HepG2 (cell line): ENCODE measurements around the gene PEX3. TPM values are rescaled to one million over a fixed set of nuclear protein-coding genes. Genes with fewer than 3 reads are reported as not detected.

Source experiments
- ATAC-seq: fragments of 200-7000 bp; cut with Tn5 transposase; 3 replicates; pipeline ENCODE4 v1.9.1; 2020; ENCODE audit warnings: mild to moderate bottlenecking, moderate library complexity
- BruUV-seq: library from RNA; stranded (reverse); fragments of 400-500 nt; replicated peaks from 2 replicates; lab custom pipeline; 2021; lab: Mats Ljungman, UMichigan
- CTCF ChIA-PET: fragments of 300-600 bp; formaldehyde crosslinking; extraction: SDS; loops from one replicate; lab custom pipeline; 2021; ENCODE audit warnings: low total read pairs, inconsistent platforms, low intra/inter-chr PET ratio; lab: Yijun Ruan, JAX
- POLR2A ChIA-PET: fragments of 350-600 bp; sonication (Branson Sonifier 250); formaldehyde crosslinking; loops from one replicate; lab custom pipeline; 2020; ENCODE audit warnings: antibody characterized with exemption, inconsistent platforms; lab: Yijun Ruan, JAX
- DNase-seq: peaks from one replicate; pipeline ENCODE4 v3.0.0-alpha.2; 2015; ENCODE audit warnings: low spot score
- FAIRE-seq: peaks from 3 replicates; lab custom pipeline; 2011; peaks lifted over from hg19 to GRCh38; lab: Jason Lieb, UNC
- H2AFZ ChIP-seq: one replicate; pipeline ENCODE4 v1.6.1; 2011; ENCODE audit warnings: low read length, inconsistent platforms
- H3K27ac ChIP-seq: fragments of 300-600 bp; 3 replicates; pipeline ENCODE4 v1.8.0; 2011; ENCODE audit warnings: mixed run types, mild to moderate bottlenecking, mixed read lengths, low read length, inconsistent platforms; ENCODE audit not compliant: insufficient read depth; ENCODE audit errors: extremely low read length
- H3K27me3 ChIP-seq, 2 experiments: fragments of 200-600 bp in 1 of 2; 2 replicates in 1 of 2; 3 replicates in 1 of 2; pipeline versions ENCODE4 v1.6.0 to v1.8.0; 2011; ENCODE audit warnings: low read length in 2 of 2, mild to moderate bottlenecking in 2 of 2, moderate library complexity in 2 of 2, inconsistent platforms in 1 of 2; ENCODE audit not compliant: insufficient read depth in 2 of 2, control insufficient read depth in 1 of 2
- H3K36me3 ChIP-seq, 2 experiments: fragments of 200-600 bp in 1 of 2; replicated peaks in 1 of 2; 2 replicates in 1 of 2; 3 replicates in 1 of 2; pipeline versions ENCODE4 v1.5.1 to v1.8.0; 2011; ENCODE audit warnings: low read length in 2 of 2, inconsistent platforms in 1 of 2; ENCODE audit not compliant: insufficient read depth in 2 of 2, control insufficient read depth in 1 of 2
- H3K4me1 ChIP-seq: 2 replicates; pipeline ENCODE4 v1.5.1; 2012; ENCODE audit warnings: low read length, inconsistent platforms; ENCODE audit not compliant: insufficient read depth
- H3K4me2 ChIP-seq: 2 replicates; pipeline ENCODE4 v1.6.0; 2011; ENCODE audit warnings: low read depth, low read length, inconsistent platforms
- H3K4me3 ChIP-seq, 3 experiments: fragments of 200-600 bp in 1 of 3; sonication (generic), shearing (Covaris generic) in 1 of 3; replicated peaks in 1 of 3; 2 replicates each; pipeline ENCODE4 v1.5.1; 2011 to 2016; ENCODE audit warnings: low read length in 3 of 3, inconsistent platforms in 2 of 3, low read depth in 2 of 3, mild to moderate bottlenecking in 2 of 3, control low read depth in 1 of 3, mixed read lengths in 1 of 3; ENCODE audit not compliant: insufficient read depth in 1 of 3
- H3K79me2 ChIP-seq: one replicate; pipeline ENCODE4 v1.6.1; 2011; ENCODE audit warnings: low read length, inconsistent platforms; ENCODE audit not compliant: insufficient read depth
- H3K9ac ChIP-seq: 2 replicates; pipeline ENCODE4 v1.6.0; 2011; ENCODE audit warnings: mild to moderate bottlenecking, low read depth, low read length, inconsistent platforms; ENCODE audit not compliant: insufficient read depth
- H3K9me3 ChIP-seq: 2 replicates; pipeline ENCODE4 v1.5.1; 2012; ENCODE audit warnings: mild to moderate bottlenecking, low read length
- H4K20me1 ChIP-seq: 2 replicates; pipeline ENCODE4 v1.6.0; 2011; ENCODE audit warnings: inconsistent platforms, mild to moderate bottlenecking, low read length, moderate library complexity; ENCODE audit not compliant: insufficient read depth
- KMT2B ChIP-seq: IDR thresholded peaks from 2 replicates; pipeline ENCODE4 v1.6.1; 2016; ENCODE audit warnings: missing genetic modification reagents, missing compliant biosample characterization
- STAT6 ChIP-seq: sonication (generic); formaldehyde crosslinking; IDR thresholded peaks from 2 replicates; pipeline ENCODE4 v1.4.0; 2020; ENCODE audit warnings: missing genetic modification reagents, mild to moderate bottlenecking, borderline replicate concordance
- XBP1 ChIP-seq: sonication (generic); formaldehyde crosslinking; IDR thresholded peaks from 2 replicates; pipeline ENCODE4 v1.5.0; 2020; ENCODE audit warnings: missing genetic modification reagents
- ZFY ChIP-seq: sonication (generic); formaldehyde crosslinking; IDR thresholded peaks from 2 replicates; pipeline ENCODE4 v1.4.0; 2020; ENCODE audit warnings: missing genetic modification reagents
- ZKSCAN5 ChIP-seq: sonication (generic); formaldehyde crosslinking; IDR thresholded peaks from 2 replicates; pipeline ENCODE4 v1.5.1; 2020; ENCODE audit warnings: mild to moderate bottlenecking, missing genetic modification reagents
- WGBS: methylation state at CpG from one replicate; pipeline ENCODE4 v1.1.6; 2017; ENCODE audit warnings: low lambda C conversion rate; 5-methylcytosine and 5-hydroxymethylcytosine counted together
- in situ Hi-C: cut with HindIII; loops from 2 replicates; pipeline ENCODE4 v1.10.0; 2017; ENCODE audit warnings: low pct_unique_long_range_greater_than_20kb; ENCODE audit not compliant: extremely low pct_ligation_motif_present
- intact Hi-C: fragments of 100-400 bp; cut with micrococcal nuclease; formaldehyde crosslinking; loops from one replicate; pipeline ENCODE4 v1.10.0; 2022; ENCODE audit not compliant: unreplicated experiment
- polyA plus RNA-seq, 8 experiments: library from polyadenylated mRNA; depleted of rRNA in 3 of 8; stranded (reverse) in 7 of 8; unstranded in 1 of 8; fragments of >200 nt; fragmentation: Illumina TruSeq in 4 of 8; extraction: Trizol in 4 of 8; gene quantifications; 2 replicates each; pipeline versions ENCODE4 v1.2.1 to v1.2.3, GENCODE V29; 2011 to 2016; ENCODE audit warnings: low read depth in 4 of 8, missing spikeins in 1 of 8, mixed read lengths in 1 of 8; ENCODE audit not compliant: insufficient read depth in 1 of 8
- total RNA-seq, 5 experiments: library from RNA; depleted of rRNA; stranded (reverse); fragments of >200 nt; fragmentation: Illumina TruSeq; extraction: Trizol; gene quantifications; 2 replicates each; pipeline ENCODE4 v1.2.3, GENCODE V29; 2016; ENCODE audit warnings: low read depth in 1 of 5
- TF ChIP-seq, protein P1 (sequence below): sonication (generic); formaldehyde crosslinking; IDR thresholded peaks from 2 replicates; pipeline ENCODE4 v1.5.0; 2020; ENCODE audit warnings: mild to moderate bottlenecking, missing genetic modification reagents, borderline replicate concordance

The PEX3 gene
- total and polyA plus RNA-seq, 2 of the 13 experiments (the other 11 are each of a cell fraction or from before 2014, with no cell fraction given) = 30.9 to 40.8 TPM

- Histone ChIP-seq H2AFZ (no peak overlapping the region), H3K9me3 (no peaks in the 10 kb centered on the region), H3K4me2 (no peak overlapping the region), H4K20me1 (no peaks in the 10 kb centered on the region; the same call in 1 of the 2 replicates), H3K79me2 (peaks cover 34% of the 10 kb centered on the region), H3K27me3 (no peaks in the 10 kb centered on the region), H3K4me1 (peaks cover 47% of the 10 kb centered on the region), H3K4me3 (no peak overlapping the region), H3K9ac (no peak overlapping the region), H3K27ac (no peak overlapping the region), H3K36me3 (peaks cover 21 to 48% of the 10 kb centered on the region in 2 experiments)
- no peak for ATAC-seq
- no peak for FAIRE-seq
- DNase-seq = no peak
- in situ Hi-C loops = no loop called here
- 94% methylated on average over 6 of the region's 6 CpGs for WGBS
- BruUV-seq = no TSS peak
- ChIA-PET POLR2A (no interaction called here), CTCF (no interaction called here)
- TF ChIP-seq, protein P1, sequence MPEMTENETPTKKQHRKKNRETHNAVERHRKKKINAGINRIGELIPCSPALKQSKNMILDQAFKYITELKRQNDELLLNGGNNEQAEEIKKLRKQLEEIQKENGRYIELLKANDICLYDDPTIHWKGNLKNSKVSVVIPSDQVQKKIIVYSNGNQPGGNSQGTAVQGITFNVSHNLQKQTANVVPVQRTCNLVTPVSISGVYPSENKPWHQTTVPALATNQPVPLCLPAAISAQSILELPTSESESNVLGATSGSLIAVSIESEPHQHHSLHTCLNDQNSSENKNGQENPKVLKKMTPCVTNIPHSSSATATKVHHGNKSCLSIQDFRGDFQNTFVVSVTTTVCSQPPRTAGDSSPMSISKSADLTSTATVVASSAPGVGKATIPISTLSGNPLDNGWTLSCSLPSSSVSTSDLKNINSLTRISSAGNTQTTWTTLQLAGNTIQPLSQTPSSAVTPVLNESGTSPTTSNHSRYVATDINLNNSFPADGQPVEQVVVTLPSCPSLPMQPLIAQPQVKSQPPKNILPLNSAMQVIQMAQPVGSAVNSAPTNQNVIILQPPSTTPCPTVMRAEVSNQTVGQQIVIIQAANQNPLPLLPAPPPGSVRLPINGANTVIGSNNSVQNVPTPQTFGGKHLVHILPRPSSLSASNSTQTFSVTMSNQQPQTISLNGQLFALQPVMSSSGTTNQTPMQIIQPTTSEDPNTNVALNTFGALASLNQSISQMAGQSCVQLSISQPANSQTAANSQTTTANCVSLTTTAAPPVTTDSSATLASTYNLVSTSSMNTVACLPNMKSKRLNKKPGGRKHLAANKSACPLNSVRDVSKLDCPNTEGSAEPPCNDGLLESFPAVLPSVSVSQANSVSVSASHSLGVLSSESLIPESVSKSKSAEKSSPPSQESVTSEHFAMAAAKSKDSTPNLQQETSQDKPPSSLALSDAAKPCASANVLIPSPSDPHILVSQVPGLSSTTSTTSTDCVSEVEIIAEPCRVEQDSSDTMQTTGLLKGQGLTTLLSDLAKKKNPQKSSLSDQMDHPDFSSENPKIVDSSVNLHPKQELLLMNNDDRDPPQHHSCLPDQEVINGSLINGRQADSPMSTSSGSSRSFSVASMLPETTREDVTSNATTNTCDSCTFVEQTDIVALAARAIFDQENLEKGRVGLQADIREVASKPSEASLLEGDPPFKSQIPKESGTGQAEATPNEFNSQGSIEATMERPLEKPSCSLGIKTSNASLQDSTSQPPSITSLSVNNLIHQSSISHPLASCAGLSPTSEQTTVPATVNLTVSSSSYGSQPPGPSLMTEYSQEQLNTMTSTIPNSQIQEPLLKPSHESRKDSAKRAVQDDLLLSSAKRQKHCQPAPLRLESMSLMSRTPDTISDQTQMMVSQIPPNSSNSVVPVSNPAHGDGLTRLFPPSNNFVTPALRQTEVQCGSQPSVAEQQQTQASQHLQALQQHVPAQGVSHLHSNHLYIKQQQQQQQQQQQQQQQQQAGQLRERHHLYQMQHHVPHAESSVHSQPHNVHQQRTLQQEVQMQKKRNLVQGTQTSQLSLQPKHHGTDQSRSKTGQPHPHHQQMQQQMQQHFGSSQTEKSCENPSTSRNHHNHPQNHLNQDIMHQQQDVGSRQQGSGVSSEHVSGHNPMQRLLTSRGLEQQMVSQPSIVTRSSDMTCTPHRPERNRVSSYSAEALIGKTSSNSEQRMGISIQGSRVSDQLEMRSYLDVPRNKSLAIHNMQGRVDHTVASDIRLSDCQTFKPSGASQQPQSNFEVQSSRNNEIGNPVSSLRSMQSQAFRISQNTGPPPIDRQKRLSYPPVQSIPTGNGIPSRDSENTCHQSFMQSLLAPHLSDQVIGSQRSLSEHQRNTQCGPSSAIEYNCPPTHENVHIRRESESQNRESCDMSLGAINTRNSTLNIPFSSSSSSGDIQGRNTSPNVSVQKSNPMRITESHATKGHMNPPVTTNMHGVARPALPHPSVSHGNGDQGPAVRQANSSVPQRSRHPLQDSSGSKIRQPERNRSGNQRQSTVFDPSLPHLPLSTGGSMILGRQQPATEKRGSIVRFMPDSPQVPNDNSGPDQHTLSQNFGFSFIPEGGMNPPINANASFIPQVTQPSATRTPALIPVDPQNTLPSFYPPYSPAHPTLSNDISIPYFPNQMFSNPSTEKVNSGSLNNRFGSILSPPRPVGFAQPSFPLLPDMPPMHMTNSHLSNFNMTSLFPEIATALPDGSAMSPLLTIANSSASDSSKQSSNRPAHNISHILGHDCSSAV (CRISPR knock-in tag) = no peak
- no peak for TF ChIP-seq ZKSCAN5 (CRISPR knock-in tag)
- no peak for TF ChIP-seq KMT2B (CRISPR knock-in tag)
- no peak for TF ChIP-seq XBP1 (CRISPR knock-in tag)
- TF ChIP-seq ZFY = no peak
- no peak for TF ChIP-seq STAT6 (CRISPR knock-in tag)
- intact Hi-C loops = no loop called here
Measured at GRCh38 chr6:143507358-143508145, 56.9 kb downstream of the PEX3 start.
